Right lobe of liver (tissue), 4 donors: ENCODE results near the gene WDFY3.

ENCODE experiments used
- CTCF ChIP-seq, 4 donors: fragments of 200-600 bp in 3 of 4; fragments of 450-650 bp in 1 of 4; IDR thresholded peaks; one replicate each; pipeline versions ENCODE4 v1.5.1 to v1.8.0; 2016 to 2022; ENCODE audit warnings: antibody characterized with exemption in 4 of 4, mild to moderate bottlenecking in 2 of 4
- POLR2A ChIP-seq: fragments of 450-650 bp; IDR thresholded peaks from one replicate; pipeline ENCODE4 v1.6.1; 2017; ENCODE audit warnings: antibody characterized with exemption, mild to moderate bottlenecking
- donor health status: DM: no; HTN: no; CAD: no.
- donor health status: DM: no; HTN: no; CAD: no.
- donor health status: DM: no; HTN: yes; CAD: no.

- no peak for TF ChIP-seq CTCF (IDR thresholded peaks at IDR 0.05)
- no peak for TF ChIP-seq POLR2A
Observed at GRCh38 chr4:84809946-84810345, 156.5 kb downstream of the WDFY3 start.
